Karpas-422 (cell line): ENCODE measurements around the gene TRIM14. TPM values are rescaled to one million over a fixed set of nuclear protein-coding genes. Genes with fewer than 3 reads are reported as not detected.

Experiments
- DNase-seq: peaks from one replicate; pipeline ENCODE4 v3.0.0-alpha.2; 2015
- H2AFZ ChIP-seq: fragments of 200-600 bp; sonication (generic); 2 replicates; pipeline ENCODE4 v1.6.1; 2014; ENCODE audit warnings: antibody characterized with exemption, low read length, mixed read lengths
- H3K27ac ChIP-seq: fragments of 200-600 bp; sonication (generic); 2 replicates; pipeline ENCODE4 v1.5.1; 2014; ENCODE audit warnings: mild to moderate bottlenecking, low read length, moderate library complexity
- H3K27me3 ChIP-seq: fragments of 200-600 bp; sonication (generic); 2 replicates; pipeline ENCODE4 v1.6.1; 2014; ENCODE audit warnings: low read length, mixed read lengths
- H3K36me3 ChIP-seq: fragments of 200-600 bp; sonication (generic); 2 replicates; pipeline ENCODE4 v1.6.1; 2014; ENCODE audit warnings: low read length, mixed read lengths; ENCODE audit not compliant: insufficient read depth
- H3K4me1 ChIP-seq: fragments of 200-600 bp; sonication (generic); 2 replicates; pipeline ENCODE4 v1.6.1; 2014; ENCODE audit warnings: mild to moderate bottlenecking, low read length, mixed read lengths
- H3K4me2 ChIP-seq: fragments of 200-600 bp; sonication (generic); 2 replicates; pipeline ENCODE4 v1.6.1; 2014; ENCODE audit warnings: low read length, low read depth, mild to moderate bottlenecking; ENCODE audit not compliant: poor library complexity, severe bottlenecking
- H3K4me3 ChIP-seq: fragments of 200-600 bp; sonication (generic); 2 replicates; pipeline ENCODE4 v1.5.1; 2014; ENCODE audit warnings: mild to moderate bottlenecking, antibody characterized with exemption, low read length, mixed read lengths
- H3K79me2 ChIP-seq: fragments of 200-600 bp; sonication (generic); 2 replicates; pipeline ENCODE4 v1.6.1; 2014; ENCODE audit warnings: mild to moderate bottlenecking, low read length, mixed read lengths
- H3K9ac ChIP-seq: fragments of 200-600 bp; sonication (generic); 2 replicates; pipeline ENCODE4 v1.6.0; 2014; ENCODE audit warnings: low read length
- H3K9me2 ChIP-seq: fragments of 200-600 bp; sonication (generic), shearing (Covaris generic); replicated peaks from 2 replicates; pipeline ENCODE4 v1.6.0; 2014; ENCODE audit warnings: mild to moderate bottlenecking, low read length, moderate library complexity; ENCODE audit not compliant: insufficient read depth
- H3K9me3 ChIP-seq: fragments of 300-700, 200-600 bp; sonication (generic); 2 replicates; pipeline ENCODE4 v1.6.1; 2014; ENCODE audit warnings: low read length, mixed read lengths
- H4K20me1 ChIP-seq: fragments of 200-600 bp; sonication (generic); 2 replicates; pipeline ENCODE4 v1.6.1; 2014; ENCODE audit warnings: mild to moderate bottlenecking, antibody characterized with exemption, low read length, low read depth; ENCODE audit not compliant: insufficient read depth
- total RNA-seq: library from RNA; depleted of rRNA; stranded (reverse); fragments of >200 nt; shearing (Covaris generic); gene quantifications from 2 replicates; pipeline ENCODE4 v1.2.3, GENCODE V29; 2014; ENCODE audit warnings: low replicate concordance

Gene TRIM14
- total RNA-seq, 1 experiment from 2014 or later: 17.5 TPM

DNA sequence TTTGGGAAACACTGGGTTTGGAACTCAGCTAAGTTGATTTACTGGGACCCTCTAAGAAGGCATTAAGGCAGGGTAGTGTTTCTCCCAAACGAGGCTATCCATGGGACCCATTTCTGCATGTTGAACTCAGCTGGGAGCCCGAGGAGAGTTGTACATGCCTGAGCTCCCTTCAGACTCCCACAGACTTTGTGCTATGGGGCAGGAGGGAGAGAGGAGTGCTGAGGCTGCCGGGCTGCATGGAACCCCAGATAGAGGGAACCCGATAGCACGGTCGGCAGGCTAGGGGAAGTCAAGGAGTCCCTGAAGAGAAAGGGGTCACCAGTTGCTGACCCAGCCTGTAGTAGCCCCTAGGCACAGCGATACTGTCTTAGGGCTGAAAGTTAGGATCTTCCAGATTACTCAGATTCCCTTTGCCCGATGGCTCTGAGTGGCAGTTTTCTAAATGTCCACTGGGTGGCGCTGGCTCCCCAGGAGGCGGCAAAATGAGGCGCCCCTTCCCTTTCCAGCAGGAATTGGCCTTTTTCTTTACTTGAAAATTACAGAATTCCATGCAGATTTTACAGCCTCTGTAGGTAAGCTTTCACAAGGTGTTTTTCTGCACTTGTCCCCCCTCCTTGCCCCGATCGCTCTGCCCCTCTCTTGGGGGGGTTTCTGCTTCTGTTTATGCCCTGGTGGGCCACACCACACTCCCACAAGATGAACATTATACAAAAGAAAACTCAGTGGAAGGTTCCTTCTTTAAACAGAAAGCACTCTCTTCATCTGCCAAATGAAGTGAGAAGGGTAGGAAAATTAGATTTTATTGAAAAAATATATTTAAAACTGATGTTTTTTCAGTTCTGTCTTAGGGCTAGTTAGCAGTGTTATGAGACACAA lies 44.7 kb downstream of the TRIM14 start:
- peak; percentile 84 for DNase-seq
- peaks cover 3% of the 10 kb centered on the region for H3K4me1 ChIP-seq
- peaks cover 23% of the 10 kb centered on the region; the same call in 1 of the 2 replicates for H3K36me3 ChIP-seq
- no peaks in the 10 kb centered on the region for H3K9me3 ChIP-seq
- H3K4me3 ChIP-seq: no peak overlapping the region
- no peaks in the 10 kb centered on the region for H3K27me3 ChIP-seq
- H3K79me2 ChIP-seq: peaks cover 48% of the 10 kb centered on the region
- no peak overlapping the region for H3K4me2 ChIP-seq
- no peaks in the 10 kb centered on the region for H4K20me1 ChIP-seq
- H2AFZ ChIP-seq: no peak overlapping the region
- peak overlapping the region; percentile 49 for H3K27ac ChIP-seq
- H3K9ac ChIP-seq: no peak overlapping the region
- H3K9me2 ChIP-seq: no peaks in the 10 kb centered on the region

GRCh38 chr9:98071737-98072136 lies 47.3 kb downstream of the TRIM14 start:
- H3K4me3 ChIP-seq: no peak overlapping the region
- no peak overlapping the region for H2AFZ ChIP-seq
- no peaks in the 10 kb centered on the region for H3K27me3 ChIP-seq
- H3K79me2 ChIP-seq: peaks cover 53% of the 10 kb centered on the region
- H3K4me1 ChIP-seq: peaks cover 7% of the 10 kb centered on the region
- H3K36me3 ChIP-seq: peaks cover 26% of the 10 kb centered on the region; the same call in 1 of the 2 replicates
- H3K9me3 ChIP-seq: no peaks in the 10 kb centered on the region
- no peaks in the 10 kb centered on the region for H4K20me1 ChIP-seq
- H3K9me2 ChIP-seq: no peaks in the 10 kb centered on the region
- no peak overlapping the region for H3K4me2 ChIP-seq
- DNase-seq: no peak
- no peak overlapping the region for H3K27ac ChIP-seq
- H3K9ac ChIP-seq: no peak overlapping the region

GRCh38 chr9:98070704-98071103 lies 48.3 kb downstream of the TRIM14 start:
- no peaks in the 10 kb centered on the region for H4K20me1 ChIP-seq
- no peak for DNase-seq
- peaks cover 56% of the 10 kb centered on the region for H3K79me2 ChIP-seq

GRCh38 chr9:98069551-98069950 lies 49.5 kb downstream of the TRIM14 start:
- Histone ChIP-seq H4K20me1 (no peaks in the 10 kb centered on the region), H3K9ac (no peak overlapping the region), H3K9me3 (no peaks in the 10 kb centered on the region), H3K36me3 (peaks cover 35% of the 10 kb centered on the region), H3K27ac (no peak overlapping the region), H3K4me3 (no peak overlapping the region), H3K4me1 (peaks cover 17% of the 10 kb centered on the region), H2AFZ (no peak overlapping the region), H3K4me2 (no peak overlapping the region), H3K9me2 (no peaks in the 10 kb centered on the region), H3K79me2 (peaks cover 49% of the 10 kb centered on the region), H3K27me3 (no peaks in the 10 kb centered on the region)
- DNase-seq: no peak

More at GRCh38 chr9:98070704-98071103, 48.3 kb downstream of the TRIM14 start:
- peaks cover 15% of the 10 kb centered on the region for H3K4me1 ChIP-seq
- no peaks in the 10 kb centered on the region for H3K9me2 ChIP-seq
- H3K9ac ChIP-seq: no peak overlapping the region
- no peak overlapping the region for H3K4me2 ChIP-seq
- peaks cover 32% of the 10 kb centered on the region for H3K36me3 ChIP-seq
- H2AFZ ChIP-seq: no peak overlapping the region
- H3K27me3 ChIP-seq: no peaks in the 10 kb centered on the region
- H3K9me3 ChIP-seq: no peaks in the 10 kb centered on the region
- no peak overlapping the region for H3K4me3 ChIP-seq
- no peak overlapping the region for H3K27ac ChIP-seq

GRCh38 chr9:98067184-98067583 lies 51.8 kb downstream of the TRIM14 start:
- Histone ChIP-seq H3K4me1 (peaks cover 14% of the 10 kb centered on the region), H3K4me3 (no peak overlapping the region), H3K27me3 (no peaks in the 10 kb centered on the region), H3K9me3 (no peaks in the 10 kb centered on the region), H4K20me1 (no peaks in the 10 kb centered on the region), H3K27ac (no peak overlapping the region), H2AFZ (no peak overlapping the region), H3K4me2 (no peak overlapping the region), H3K36me3 (peaks cover 44% of the 10 kb centered on the region), H3K79me2 (peaks cover 48% of the 10 kb centered on the region), H3K9me2 (no peaks in the 10 kb centered on the region), H3K9ac (no peak overlapping the region)
- DNase-seq: no peak

- Histone ChIP-seq H2AFZ (no peak overlapping the region), H3K4me3 (no peak overlapping the region), H3K4me2 (no peak overlapping the region), H3K9me2 (no peaks in the 10 kb centered on the region), H3K27me3 (no peaks in the 10 kb centered on the region), H3K36me3 (peaks cover 44% of the 10 kb centered on the region), H3K4me1 (peaks cover 14% of the 10 kb centered on the region), H3K9ac (no peak overlapping the region), H4K20me1 (no peaks in the 10 kb centered on the region), H3K9me3 (no peaks in the 10 kb centered on the region), H3K79me2 (peaks cover 46% of the 10 kb centered on the region), H3K27ac (peak overlapping the region; percentile 50)
- DNase-seq: no peak
Observed at GRCh38 chr9:98066235-98066634, 52.8 kb downstream of the TRIM14 start.

- Histone ChIP-seq H3K9me2 (no peaks in the 10 kb centered on the region), H3K27ac (no peak overlapping the region), H3K79me2 (peaks cover 53% of the 10 kb centered on the region), H3K9ac (no peak overlapping the region), H3K9me3 (no peaks in the 10 kb centered on the region), H3K36me3 (peaks cover 48% of the 10 kb centered on the region), H4K20me1 (no peaks in the 10 kb centered on the region), H3K4me1 (peaks cover 14% of the 10 kb centered on the region), H2AFZ (no peak overlapping the region), H3K27me3 (no peaks in the 10 kb centered on the region), H3K4me3 (no peak overlapping the region), H3K4me2 (no peak overlapping the region)
- no peak for DNase-seq
Observed at GRCh38 chr9:98064623-98065392, 54.2 kb downstream of the TRIM14 start.

DNA sequence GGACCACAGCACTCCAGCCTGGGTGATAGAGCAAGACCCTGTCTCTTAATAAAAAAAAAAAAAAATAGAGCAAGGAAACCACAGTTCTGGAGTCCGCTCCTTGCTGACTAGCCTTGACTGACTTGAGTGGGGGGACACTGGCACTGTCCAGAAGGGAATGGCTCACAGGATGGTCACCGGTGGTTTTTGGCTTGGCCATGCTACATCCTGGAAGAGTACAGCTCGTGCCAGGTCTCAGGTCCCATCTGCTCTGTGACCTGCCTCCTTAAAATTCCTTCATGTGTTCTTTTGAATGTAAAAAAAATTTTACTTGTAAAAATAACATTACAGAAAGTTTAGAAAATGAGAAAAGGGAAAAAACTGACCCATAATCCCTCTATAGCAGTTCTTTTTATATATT lies 56.9 kb downstream of the TRIM14 start:
- no peaks in the 10 kb centered on the region for H3K27me3 ChIP-seq
- no peak for DNase-seq
- H3K9ac ChIP-seq: no peak overlapping the region
- no peak overlapping the region for H2AFZ ChIP-seq
- no peak overlapping the region for H3K4me2 ChIP-seq
- H3K79me2 ChIP-seq: peaks cover 67% of the 10 kb centered on the region
- H3K27ac ChIP-seq: no peak overlapping the region
- no peaks in the 10 kb centered on the region for H3K9me2 ChIP-seq
- peaks cover 34% of the 10 kb centered on the region for H3K4me1 ChIP-seq
- peaks cover 33% of the 10 kb centered on the region for H3K36me3 ChIP-seq
- H4K20me1 ChIP-seq: peaks cover 4% of the 10 kb centered on the region; the same call in 1 of the 2 replicates
- no peaks in the 10 kb centered on the region for H3K9me3 ChIP-seq
- H3K4me3 ChIP-seq: no peak overlapping the region
